Adrenal gland (tissue), 5 donors: ENCODE measurements around the gene ZNF821.

ENCODE experiments used
- POLR2A ChIP-seq, 2 donors: fragments of 450-650 bp; IDR thresholded peaks; one replicate each; pipeline ENCODE4 v1.6.1; 2017; ENCODE audit warnings: antibody characterized with exemption in 2 of 2, mild to moderate bottlenecking in 2 of 2, moderate library complexity in 1 of 2
- TF ChIP-seq, protein P1 (sequence below), 6 experiments: fragments of 450-650 bp in 4 of 6; fragments of 200-600 bp in 2 of 6; sonication (generic) in 1 of 6; IDR thresholded peaks; 1 replicate in 5 of 6; 2 replicates in 1 of 6; pipeline versions ENCODE4 v1.5.1 to v1.8.0; 2016 to 2021; ENCODE audit warnings: antibody characterized with exemption in 6 of 6, mild to moderate bottlenecking in 2 of 6, moderate library complexity in 1 of 6
- donor health status: DM: no; HTN: no; CAD: no.

DNA sequence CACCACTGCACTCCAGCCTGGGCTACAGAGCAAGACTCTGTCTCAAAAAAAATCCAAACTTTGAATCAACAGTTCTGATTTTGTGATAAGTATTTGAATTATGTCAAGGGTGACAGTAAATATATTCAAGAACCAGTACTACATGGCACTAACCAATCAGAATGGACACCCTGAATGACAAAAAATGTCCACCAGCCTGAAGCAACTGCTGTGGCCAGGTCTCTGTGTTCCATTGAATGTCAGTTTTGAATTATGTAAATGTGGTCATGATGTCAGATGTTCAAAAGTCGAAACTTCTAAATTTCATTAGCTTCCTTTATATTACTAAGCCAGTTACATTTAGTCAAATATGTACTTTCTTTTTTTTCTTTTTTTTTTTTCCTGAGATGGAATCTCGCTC lies 53.6 kb downstream of the ZNF821 start:
- TF ChIP-seq, protein P1, sequence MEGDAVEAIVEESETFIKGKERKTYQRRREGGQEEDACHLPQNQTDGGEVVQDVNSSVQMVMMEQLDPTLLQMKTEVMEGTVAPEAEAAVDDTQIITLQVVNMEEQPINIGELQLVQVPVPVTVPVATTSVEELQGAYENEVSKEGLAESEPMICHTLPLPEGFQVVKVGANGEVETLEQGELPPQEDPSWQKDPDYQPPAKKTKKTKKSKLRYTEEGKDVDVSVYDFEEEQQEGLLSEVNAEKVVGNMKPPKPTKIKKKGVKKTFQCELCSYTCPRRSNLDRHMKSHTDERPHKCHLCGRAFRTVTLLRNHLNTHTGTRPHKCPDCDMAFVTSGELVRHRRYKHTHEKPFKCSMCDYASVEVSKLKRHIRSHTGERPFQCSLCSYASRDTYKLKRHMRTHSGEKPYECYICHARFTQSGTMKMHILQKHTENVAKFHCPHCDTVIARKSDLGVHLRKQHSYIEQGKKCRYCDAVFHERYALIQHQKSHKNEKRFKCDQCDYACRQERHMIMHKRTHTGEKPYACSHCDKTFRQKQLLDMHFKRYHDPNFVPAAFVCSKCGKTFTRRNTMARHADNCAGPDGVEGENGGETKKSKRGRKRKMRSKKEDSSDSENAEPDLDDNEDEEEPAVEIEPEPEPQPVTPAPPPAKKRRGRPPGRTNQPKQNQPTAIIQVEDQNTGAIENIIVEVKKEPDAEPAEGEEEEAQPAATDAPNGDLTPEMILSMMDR (IDR thresholded peaks at IDR 0.05) = no peak
- no peak for TF ChIP-seq POLR2A (IDR thresholded peaks at IDR 0.05)
